ENCODE data around the gene MSMB. TPM values are rescaled to one million over a fixed set of nuclear protein-coding genes. Genes with fewer than 3 reads are reported as not detected.
"Not testable (repeated sequence)": the region's sequence is repeated elsewhere in the genome, so short reads cannot be mapped to it uniquely, and the experiment has no call there.

MSMB gene
- total RNA-seq, 2 experiments from 2014 or later = not detected

DNA sequence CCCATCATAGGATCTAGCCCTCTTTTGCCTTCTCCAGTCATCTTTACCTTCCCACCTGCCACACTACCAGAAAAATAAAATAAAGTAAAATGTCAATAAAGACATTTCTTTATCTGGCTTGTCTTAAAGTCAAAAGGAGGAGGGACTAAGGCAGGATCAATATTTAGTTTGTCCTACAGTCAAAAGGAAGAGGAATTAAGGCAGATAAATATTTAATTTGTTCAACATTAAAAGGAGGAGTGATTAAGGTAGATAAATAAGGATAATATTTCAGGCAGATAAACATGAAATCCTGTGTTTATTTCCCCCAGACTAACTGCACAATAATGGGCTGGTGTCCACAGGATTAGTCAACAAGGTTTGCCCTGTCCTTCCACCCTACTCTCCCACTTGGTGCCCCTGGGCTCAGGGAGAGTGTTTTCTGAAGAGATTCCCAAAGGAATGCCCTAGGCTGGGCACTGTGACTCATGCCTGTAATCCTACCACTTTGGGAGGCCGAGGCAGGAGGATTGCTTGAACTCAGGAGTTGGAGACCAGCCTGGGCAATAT lies 18.3 kb upstream of the MSMB start:
- CTCF ChIA-PET = no interaction called here
- no peaks in the 10 kb centered on the region for H3K27me3 Mint-ChIP-seq (ENCODE audit: low read depth)
- no peaks in the 10 kb centered on the region for H3K36me3 Mint-ChIP-seq (ENCODE audit: low read depth)
- DNase-seq (no peak), ATAC-seq (no peak)
- no peaks in the 10 kb centered on the region for H3K4me1 Mint-ChIP-seq (ENCODE audit: low read depth)
- no peaks in the 10 kb centered on the region for H3K9me3 Mint-ChIP-seq (ENCODE audit: insufficient read depth)
- POLR2A ChIA-PET = no interaction called here
- no peak overlapping the region for H3K4me3 Mint-ChIP-seq
- no peak overlapping the region for H3K27ac Mint-ChIP-seq

DNA sequence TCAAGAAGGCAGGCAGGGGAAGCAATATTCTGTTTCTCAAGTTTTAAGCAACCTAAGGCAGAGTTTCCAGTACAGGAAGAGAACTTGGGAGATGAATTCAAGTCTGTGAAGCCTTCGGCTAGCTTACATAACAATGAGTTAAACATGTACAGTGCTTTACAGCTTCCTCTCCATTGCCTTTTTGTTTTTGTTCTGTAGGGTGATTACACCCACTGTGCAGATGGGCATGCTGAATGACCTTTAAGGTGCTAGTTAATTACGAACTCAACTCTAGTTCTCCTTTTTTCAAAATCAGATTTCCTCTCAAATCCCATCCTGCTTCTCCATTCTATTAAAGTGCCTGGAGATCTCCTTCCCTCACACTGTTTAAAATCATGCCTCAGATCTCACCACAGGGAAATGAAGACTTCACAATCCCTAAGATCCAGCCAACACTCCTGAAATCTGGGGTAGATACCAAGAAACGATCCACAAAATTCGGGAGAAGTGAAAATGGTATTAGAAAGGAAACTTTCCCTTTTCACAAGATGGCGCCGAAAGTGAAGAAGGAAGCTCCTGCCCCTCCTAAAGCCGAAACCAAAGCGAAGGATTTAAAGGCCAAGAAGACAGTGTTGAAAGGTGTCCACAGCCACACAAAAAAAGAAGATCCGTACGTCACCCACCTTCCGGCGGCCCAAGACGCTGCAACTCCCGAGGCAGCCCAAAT lies 16.8 kb upstream of the MSMB start:
- Mint-ChIP-seq H3K27me3 (ENCODE audit: low read depth) (peaks cover 2% of the 10 kb centered on the region), H3K27ac (no peak overlapping the region), H3K4me1 (ENCODE audit: low read depth) (no peaks in the 10 kb centered on the region), H3K36me3 (ENCODE audit: low read depth) (no peaks in the 10 kb centered on the region), H3K9me3 (ENCODE audit: insufficient read depth) (no peaks in the 10 kb centered on the region), H3K4me3 (no peak overlapping the region)
- DNase-seq = no peak
- ATAC-seq = no peak
- ChIA-PET POLR2A (no interaction called here), CTCF (no interaction called here)

DNA sequence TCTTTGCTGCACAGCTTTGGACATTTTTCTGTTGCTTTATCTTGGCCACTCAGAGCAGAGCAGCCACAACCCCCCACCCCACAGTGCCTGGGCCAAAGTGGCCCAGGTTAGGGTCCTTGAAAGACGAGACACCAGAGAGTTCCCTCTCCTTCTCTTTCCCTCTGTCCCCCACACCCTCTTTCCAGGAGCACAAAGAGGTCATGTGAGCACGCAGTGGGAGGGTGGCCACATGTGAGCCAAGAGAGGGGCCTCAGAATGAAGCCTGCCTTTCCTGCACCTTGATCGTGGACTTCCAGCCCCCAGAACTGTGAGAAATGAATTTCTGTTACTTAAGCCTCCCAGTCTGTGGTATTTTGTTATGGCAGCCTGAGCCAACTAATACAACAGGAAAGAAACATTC lies 14.6 kb upstream of the MSMB start:
- ChIA-PET CTCF (no interaction called here), POLR2A (no interaction called here)
- ATAC-seq (no peak), DNase-seq (no peak)
- H3K4me1 Mint-ChIP-seq (ENCODE audit: low read depth) = no peaks in the 10 kb centered on the region
- H3K27me3 Mint-ChIP-seq (ENCODE audit: low read depth) = peaks cover 2% of the 10 kb centered on the region
- no peaks in the 10 kb centered on the region for H3K36me3 Mint-ChIP-seq (ENCODE audit: low read depth)
- no peak overlapping the region for H3K4me3 Mint-ChIP-seq
- peaks cover 9% of the 10 kb centered on the region for H3K9me3 Mint-ChIP-seq (ENCODE audit: insufficient read depth)
- H3K27ac Mint-ChIP-seq = no peak overlapping the region

DNA sequence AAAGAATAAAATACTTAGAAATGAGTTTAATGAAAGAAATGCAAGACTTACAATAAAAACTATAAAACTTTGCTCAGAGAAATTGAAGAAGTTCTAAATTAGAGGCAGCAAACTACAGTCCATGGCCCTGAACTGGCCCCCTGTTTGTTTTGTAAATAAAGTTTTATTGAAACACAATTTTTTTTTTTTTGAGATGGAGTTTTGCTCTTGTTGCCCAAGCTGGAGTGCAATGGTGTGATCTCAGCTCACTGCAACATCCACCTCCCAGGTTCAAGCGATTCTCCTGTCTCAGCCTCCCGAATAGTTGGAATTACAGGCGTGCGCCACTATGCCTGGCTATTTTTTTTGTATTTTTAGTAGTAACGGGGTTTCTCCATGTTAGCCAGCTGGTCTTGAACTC lies 11.9 kb upstream of the MSMB start:
- H3K4me3 Mint-ChIP-seq; H3K9me3 Mint-ChIP-seq (ENCODE audit: insufficient read depth); H3K36me3 Mint-ChIP-seq (ENCODE audit: low read depth); H3K27me3 Mint-ChIP-seq (ENCODE audit: low read depth); ATAC-seq; DNase-seq; H3K27ac Mint-ChIP-seq; CTCF ChIA-PET; POLR2A ChIA-PET; H3K4me1 Mint-ChIP-seq (ENCODE audit: low read depth): not testable (repeated sequence)

DNA sequence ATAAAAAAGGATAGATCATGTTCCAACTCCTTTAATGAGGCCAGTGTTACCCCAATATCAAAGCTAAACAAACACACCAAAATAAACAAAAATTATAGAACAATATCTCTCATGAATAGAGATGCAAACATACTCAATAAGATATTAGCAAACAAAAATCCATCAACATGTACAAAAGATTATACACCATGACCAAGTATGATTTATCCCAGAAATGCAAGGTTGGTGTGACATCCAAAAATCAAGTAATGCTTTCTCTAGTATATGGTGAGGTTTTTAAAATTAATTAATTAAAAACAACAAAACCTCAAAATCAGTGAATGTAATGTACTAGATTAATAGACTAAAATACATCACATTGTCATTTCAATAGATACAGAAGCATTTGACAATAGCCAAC lies 11.0 kb upstream of the MSMB start:
- POLR2A ChIA-PET = no interaction called here
- Mint-ChIP-seq H3K27ac (no peak overlapping the region), H3K4me3 (no peak overlapping the region), H3K9me3 (ENCODE audit: insufficient read depth) (peaks cover 9% of the 10 kb centered on the region), H3K36me3 (ENCODE audit: low read depth) (no peaks in the 10 kb centered on the region), H3K4me1 (ENCODE audit: low read depth) (no peaks in the 10 kb centered on the region), H3K27me3 (ENCODE audit: low read depth) (peaks cover 2% of the 10 kb centered on the region)
- no peak for DNase-seq
- no peak for ATAC-seq
- CTCF ChIA-PET = no interaction called here

DNA sequence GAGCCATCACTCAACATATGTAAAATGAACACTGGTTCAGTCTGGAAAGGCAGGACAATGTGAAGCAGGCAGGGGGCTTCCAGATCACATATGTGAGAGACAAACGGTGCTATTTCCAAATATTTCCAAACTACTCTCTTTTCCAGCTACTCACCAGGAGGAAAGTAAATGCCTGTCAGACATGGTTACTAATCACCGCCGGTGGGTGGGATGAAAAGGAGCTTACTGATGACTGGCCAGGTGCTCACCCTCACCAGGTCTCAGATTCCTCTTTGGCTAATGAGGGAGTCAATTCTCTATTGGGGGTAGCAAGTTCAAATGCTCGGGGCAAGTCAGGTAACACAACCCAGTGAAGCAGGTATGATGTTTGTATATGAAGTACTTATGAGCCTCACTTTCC lies 9.7 kb upstream of the MSMB start:
- Mint-ChIP-seq H3K4me3 (no peak overlapping the region), H3K4me1 (ENCODE audit: low read depth) (no peaks in the 10 kb centered on the region)

DNA sequence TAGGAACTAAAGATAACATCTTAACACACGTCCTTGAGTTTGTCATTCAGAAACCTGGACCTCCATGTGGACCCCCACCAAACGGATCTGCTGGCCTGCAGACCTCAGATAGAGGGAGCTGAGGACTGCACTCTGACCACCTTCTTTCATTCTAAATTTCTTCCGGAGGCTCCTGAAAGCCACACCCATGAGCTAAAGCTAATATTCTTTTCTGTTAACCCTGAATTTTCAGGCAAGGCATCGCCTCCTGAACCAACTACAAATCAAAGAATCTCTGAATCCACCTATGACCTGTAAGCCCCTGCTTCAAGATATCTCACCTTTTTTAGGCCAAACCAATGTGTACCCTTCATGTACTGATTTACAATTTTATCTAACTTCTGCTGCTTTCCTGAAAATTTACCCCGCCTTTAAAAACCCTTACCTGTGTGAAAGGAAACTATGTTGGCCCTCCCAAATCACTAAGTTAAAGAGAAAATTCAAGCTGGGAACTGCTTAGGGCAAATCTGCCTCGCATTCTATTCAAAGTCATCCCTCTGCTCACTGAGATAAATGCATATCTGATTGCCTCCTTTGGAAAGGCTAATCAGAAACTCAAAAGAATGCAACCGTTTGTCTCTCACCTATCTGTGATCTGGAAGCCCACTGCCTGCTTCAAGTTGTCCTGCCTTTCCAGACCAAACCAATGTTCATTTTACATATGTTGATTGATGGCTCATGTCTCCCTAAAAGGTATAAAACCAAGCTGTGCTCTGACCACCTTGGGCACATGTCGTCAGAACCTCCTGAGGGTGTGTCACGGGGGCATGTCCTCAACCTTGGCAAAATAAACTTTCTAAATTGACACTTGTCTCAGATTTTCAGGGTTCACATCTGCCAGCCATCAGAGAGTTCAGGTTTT lies 7.7 kb upstream of the MSMB start:
- H3K9me3 Mint-ChIP-seq (ENCODE audit: insufficient read depth) = peaks cover 9% of the 10 kb centered on the region
- H3K27me3 Mint-ChIP-seq (ENCODE audit: low read depth) = no peaks in the 10 kb centered on the region
- H3K4me1 Mint-ChIP-seq (ENCODE audit: low read depth) = no peaks in the 10 kb centered on the region
- H3K27ac Mint-ChIP-seq = no peak overlapping the region
- H3K36me3 Mint-ChIP-seq (ENCODE audit: low read depth) = no peaks in the 10 kb centered on the region
- DNase-seq = no peak
- H3K4me3 Mint-ChIP-seq = no peak overlapping the region
- ChIA-PET CTCF (no interaction called here), POLR2A (no interaction called here)
- ATAC-seq = no peak

More for the DNA sequence above, 9.7 kb upstream of the MSMB start:
- Mint-ChIP-seq H3K27me3 (ENCODE audit: low read depth) (peaks cover 2% of the 10 kb centered on the region), H3K27ac (no peak overlapping the region), H3K9me3 (ENCODE audit: insufficient read depth) (peaks cover 9% of the 10 kb centered on the region), H3K36me3 (ENCODE audit: low read depth) (no peaks in the 10 kb centered on the region)
- no peak for ATAC-seq
- POLR2A ChIA-PET = no interaction called here
- CTCF ChIA-PET = no interaction called here
- no peak for DNase-seq

DNA sequence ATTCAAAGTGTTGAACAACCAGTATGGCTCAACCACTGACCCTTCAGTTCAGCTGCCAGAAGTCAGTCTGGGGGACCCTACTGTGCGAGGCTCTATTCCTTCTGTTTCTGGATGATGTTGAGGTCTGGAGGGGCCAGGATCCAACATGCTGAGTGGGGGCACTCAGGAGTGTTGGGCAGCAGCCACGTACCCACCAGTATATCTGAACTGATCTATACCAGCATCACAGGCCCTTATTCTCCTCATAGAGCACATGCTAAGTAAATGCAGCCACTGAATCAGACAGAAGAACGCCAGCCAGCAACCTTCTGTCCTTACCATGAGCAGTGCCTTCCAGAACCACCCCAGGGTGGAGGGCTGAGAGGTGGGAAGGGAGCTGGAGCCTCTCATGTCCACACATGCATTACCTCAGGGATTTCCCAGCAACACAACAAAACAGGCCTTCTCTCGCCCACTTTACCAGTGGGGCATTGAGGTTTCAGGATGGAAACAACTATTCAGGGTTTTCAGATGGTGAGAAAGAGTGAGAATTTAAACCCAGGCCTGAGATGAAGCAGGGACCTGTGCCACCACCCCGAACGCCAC lies 6.8 kb upstream of the MSMB start:
- CTCF ChIA-PET = interaction anchor here (1.1 kb wide), 1 partner anchor 17 kb away, joined by 4 read pairs; no protein-coding TSS in a partner anchor

DNA sequence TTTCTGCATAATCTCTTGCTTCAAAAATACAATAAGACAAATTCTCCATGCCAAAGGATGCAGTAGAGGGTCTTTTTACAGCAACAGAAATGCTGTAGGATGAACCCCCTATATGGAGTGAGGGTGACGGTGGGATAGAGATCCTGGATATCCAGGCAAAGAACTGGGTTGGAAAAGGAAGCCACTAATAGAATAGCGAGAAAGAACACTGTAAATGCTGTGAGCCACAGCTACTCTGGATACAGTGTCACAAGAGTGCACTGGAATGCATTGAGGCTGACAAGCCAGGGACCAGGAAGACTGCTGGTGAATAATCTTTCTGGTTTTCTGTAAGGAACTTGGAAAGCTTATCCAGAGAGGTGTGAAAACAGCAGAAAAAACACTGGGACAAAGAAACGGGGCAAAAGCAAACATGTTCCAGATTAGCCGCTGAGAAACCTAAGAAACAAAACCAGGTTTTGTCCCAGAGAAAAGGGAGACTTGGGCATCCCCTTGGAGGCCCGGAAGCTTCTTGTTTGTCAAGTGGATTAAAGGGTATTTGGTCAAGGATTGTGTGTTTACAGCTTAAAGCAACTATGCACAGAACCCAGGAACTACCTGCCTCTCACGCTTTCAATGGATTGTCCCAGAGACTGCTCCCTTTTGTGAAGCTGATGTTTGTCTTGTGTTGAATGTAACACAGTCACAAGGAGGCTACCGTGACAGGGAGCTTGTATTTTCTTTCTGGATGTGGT lies 6.2 kb upstream of the MSMB start:
- Mint-ChIP-seq H3K9me3 (ENCODE audit: insufficient read depth) (peaks cover 5% of the 10 kb centered on the region), H3K36me3 (ENCODE audit: low read depth) (no peaks in the 10 kb centered on the region), H3K4me1 (ENCODE audit: low read depth) (no peaks in the 10 kb centered on the region), H3K4me3 (no peak overlapping the region), H3K27ac (no peak overlapping the region), H3K27me3 (ENCODE audit: low read depth) (no peaks in the 10 kb centered on the region)
- DNase-seq (no peak), ATAC-seq (no peak)
- CTCF ChIA-PET = interaction anchor here (1.1 kb wide), 1 partner anchor 16 kb away, joined by 4 read pairs; no protein-coding TSS in a partner anchor
- POLR2A ChIA-PET = no interaction called here

More for the DNA sequence above, 6.8 kb upstream of the MSMB start:
- H3K36me3 Mint-ChIP-seq (ENCODE audit: low read depth) = no peaks in the 10 kb centered on the region
- POLR2A ChIA-PET = no interaction called here
- H3K9me3 Mint-ChIP-seq (ENCODE audit: insufficient read depth) = peaks cover 9% of the 10 kb centered on the region
- no peak overlapping the region for H3K27ac Mint-ChIP-seq
- H3K4me3 Mint-ChIP-seq = no peak overlapping the region
- ATAC-seq (no peak), DNase-seq (no peak)
- H3K4me1 Mint-ChIP-seq (ENCODE audit: low read depth) = no peaks in the 10 kb centered on the region
- no peaks in the 10 kb centered on the region for H3K27me3 Mint-ChIP-seq (ENCODE audit: low read depth)

DNA sequence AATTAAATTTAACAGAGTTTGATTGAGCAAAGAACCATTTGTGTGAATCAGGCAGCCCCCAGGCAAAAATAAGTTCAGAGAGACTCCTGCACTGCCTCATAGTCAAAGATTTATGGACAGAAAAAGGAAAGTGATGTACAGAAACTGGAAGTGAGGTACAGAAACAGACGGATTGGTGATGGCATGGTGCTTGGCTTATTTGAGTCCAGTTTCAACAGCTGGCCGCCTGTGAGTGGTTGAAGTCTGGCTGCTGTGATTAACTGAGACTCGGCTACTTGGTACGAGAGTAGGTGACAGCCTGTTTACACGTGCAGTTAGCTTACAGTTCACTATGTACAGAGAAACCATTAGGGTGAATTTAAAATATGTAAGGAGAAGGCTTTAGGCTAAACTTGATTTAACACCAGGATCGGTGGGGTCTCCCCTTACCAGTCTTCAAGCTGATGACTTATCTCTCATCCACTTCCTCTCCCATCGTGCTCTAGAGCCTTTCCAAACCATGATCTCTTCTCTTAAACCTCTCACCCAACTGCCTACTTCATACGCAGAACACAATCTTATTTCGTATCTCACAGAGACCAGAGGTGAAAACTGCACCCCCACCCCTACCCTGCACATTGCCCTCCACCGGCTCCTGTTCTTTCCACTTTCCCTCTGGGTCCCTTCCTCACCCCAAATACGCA lies 5.0 kb upstream of the MSMB start:
- Mint-ChIP-seq H3K36me3 (ENCODE audit: low read depth) (no peaks in the 10 kb centered on the region), H3K4me3 (no peak overlapping the region), H3K4me1 (ENCODE audit: low read depth) (no peaks in the 10 kb centered on the region), H3K9me3 (ENCODE audit: insufficient read depth) (no peaks in the 10 kb centered on the region), H3K27ac (no peak overlapping the region), H3K27me3 (ENCODE audit: low read depth) (no peaks in the 10 kb centered on the region)
- ATAC-seq (no peak), DNase-seq (no peak)
- CTCF ChIA-PET = no interaction called here
- POLR2A ChIA-PET = no interaction called here

DNA sequence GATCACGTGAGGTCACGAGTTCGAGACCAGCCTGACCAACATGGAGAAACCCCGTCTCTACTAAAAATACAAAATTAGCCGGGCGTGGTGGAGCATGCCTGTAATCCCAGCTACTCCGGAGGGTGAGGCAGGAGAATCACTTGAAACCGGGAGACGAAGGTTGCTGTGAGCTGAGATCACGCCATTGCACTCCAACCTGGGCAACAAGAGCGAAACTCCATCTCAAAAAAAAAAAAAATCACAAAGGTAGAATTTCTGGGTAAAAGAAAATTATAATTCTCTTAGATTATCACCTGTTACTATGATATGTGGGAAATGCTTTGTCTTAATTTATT lies 3.4 kb upstream of the MSMB start:
- H3K36me3 Mint-ChIP-seq (ENCODE audit: low read depth); POLR2A ChIA-PET; H3K9me3 Mint-ChIP-seq (ENCODE audit: insufficient read depth); H3K27ac Mint-ChIP-seq; H3K4me1 Mint-ChIP-seq (ENCODE audit: low read depth); ATAC-seq; H3K4me3 Mint-ChIP-seq; CTCF ChIA-PET; H3K27me3 Mint-ChIP-seq (ENCODE audit: low read depth); DNase-seq: not testable (repeated sequence)

Data from activated CD8-positive, alpha-beta T cell treated with anti-CD3 and anti-CD28 coated beads, Interleukin-2, amount 10 ng/mL, durations not matched to agents 7 days and 5 days (primary cell).